ENCODE measurements around the gene GPRC5B.

Gene GPRC5B

DNA sequence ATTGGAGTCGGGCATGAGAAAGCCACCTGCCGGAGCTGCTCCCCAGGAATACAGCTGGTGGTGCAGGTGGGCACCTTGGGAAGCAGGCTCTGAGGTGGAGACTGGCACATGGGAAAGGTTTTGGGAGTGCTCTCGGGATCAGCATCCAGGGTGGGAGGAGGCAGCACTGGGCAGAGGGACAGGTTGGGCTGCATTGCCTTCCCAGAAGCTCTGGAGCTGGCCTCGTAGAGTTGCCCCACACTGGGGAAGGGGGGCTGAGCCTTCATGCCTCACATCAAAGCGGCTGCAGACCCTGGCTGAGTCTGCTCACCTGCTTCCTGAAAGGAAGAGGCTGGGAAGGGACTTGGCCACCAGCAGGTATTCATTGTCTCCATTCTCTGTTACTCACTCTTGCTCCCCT is 13.5 kb upstream of the GPRC5B start:
- no peak for DNase-seq (ENCODE audit: low read depth)

GRCh38 chr16:19896951-19897350 is 12.3 kb upstream of the GPRC5B start:
- DNase-seq (ENCODE audit: low read depth): no peak

DNA sequence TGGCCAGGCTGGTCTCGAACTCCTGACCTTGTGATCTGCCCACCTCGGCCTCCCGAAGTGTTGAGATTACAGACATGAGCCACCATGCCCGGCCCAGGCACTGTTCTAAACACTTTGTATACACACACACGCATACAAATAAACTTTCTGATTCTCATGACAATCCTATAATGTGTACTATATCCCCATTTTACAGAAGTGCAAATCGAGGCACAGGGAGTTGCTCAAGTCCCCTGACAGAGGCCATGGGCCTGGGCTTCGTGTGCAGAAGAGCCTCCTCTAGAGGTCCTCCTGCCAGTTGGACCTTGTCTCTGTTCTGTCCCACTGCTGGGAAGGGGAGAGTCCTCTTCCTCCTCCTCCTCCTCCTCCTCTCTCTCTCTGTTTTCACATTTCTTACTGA is 9.9 kb upstream of the GPRC5B start:
- no peak for DNase-seq (ENCODE audit: low read depth)

GRCh38 chr16:19892902-19893301 is 8.3 kb upstream of the GPRC5B start:
- no peak for DNase-seq (ENCODE audit: low read depth)

GRCh38 chr16:19890901-19891300 is 6.3 kb upstream of the GPRC5B start:
- DNase-seq (ENCODE audit: low read depth): no peak

DNA sequence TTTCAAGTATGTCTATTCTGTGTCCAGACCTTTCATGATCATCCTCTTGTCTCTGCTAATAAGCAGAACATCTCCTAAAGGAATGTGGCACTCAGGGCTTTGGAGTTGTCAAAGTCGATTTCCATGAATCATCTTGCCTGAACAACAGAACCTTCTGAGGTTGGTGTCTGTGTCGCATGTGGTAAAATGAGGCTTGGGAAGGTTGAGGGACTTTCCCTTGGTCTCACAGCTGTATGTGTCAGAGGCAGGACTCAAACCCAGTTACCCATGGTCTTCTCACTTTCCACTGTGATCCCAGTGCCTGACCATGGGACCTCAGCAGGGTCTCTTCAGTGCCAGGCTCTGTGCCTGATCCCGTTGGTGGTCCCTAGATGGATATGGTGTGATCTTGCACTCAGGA is 4.2 kb upstream of the GPRC5B start:
- DNase-seq (ENCODE audit: low read depth): no peak

GRCh38 chr16:19886073-19886941 is 1.7 kb upstream of the GPRC5B start:
- DNase-seq (ENCODE audit: low read depth): peak; percentile 39

DNA sequence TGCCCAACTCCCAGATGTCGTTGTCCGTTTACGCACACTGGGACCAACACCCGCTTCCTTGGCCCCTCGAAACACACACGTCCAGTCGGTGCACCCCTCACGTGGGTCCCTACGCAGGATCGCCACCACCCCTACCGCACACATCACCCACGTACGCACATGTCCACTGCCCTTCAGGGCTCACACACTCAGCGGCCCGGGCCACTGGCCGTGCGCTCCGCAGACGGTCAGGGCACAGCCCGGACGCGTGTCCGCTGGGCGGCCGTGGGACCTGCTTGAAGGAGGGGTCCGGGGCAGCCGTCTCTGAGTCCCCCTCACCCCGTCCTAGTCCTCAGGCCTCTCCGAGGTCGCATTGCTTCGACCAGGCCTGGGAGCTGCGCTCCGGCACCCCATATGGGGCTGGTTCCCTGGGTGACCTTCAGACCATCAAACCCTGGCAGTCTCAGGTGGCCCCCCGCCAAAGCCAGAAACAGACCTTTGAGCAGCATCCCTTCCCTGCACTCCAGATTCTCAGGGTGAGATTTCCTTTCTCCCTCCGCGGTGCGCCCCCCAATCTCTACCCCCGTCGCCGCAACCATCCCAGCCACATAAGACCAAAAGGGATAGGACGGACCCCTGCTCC is 914 bp upstream of the GPRC5B start:
- DNase-seq (ENCODE audit: low read depth): no peak

DNA sequence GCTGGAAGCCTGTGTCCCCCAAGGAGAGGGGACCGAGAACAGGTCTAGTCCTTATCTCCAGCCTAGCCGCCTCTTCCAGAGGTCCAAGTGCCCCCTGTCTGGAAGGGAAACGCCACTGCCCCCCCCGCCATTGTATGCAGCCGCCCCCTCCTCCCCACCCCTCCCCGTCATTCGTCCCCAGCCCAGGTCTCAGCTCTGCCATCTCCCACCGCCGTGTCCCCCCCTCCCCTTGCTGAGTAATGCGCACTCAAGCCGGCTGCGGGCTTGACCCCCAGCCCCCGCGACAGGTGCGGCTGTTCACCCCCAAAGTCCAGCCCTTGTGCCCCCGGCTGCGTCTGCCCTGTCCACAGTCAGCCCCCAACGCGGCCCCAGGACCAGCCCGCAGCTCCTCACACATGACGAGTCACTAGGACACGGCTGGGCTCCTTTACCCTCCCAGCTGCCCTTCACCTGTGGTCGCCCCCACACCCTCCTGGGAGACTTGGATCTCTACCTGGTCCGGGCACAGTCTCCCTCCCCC is 622 bp downstream of the GPRC5B start:
- no peak for DNase-seq (ENCODE audit: low read depth)

- DNase-seq (ENCODE audit: low read depth): no peak
Observed at GRCh38 chr16:19883296-19883965, 1.2 kb downstream of the GPRC5B start.

GRCh38 chr16:19882646-19883045 is 2.0 kb downstream of the GPRC5B start:
- DNase-seq (ENCODE audit: low read depth): no peak

GRCh38 chr16:19882186-19882585 is 2.5 kb downstream of the GPRC5B start:
- no peak for DNase-seq (ENCODE audit: low read depth)

GRCh38 chr16:19881783-19882182 is 2.9 kb downstream of the GPRC5B start:
- no peak for DNase-seq (ENCODE audit: low read depth)

- DNase-seq (ENCODE audit: low read depth): no peak
Observed at GRCh38 chr16:19881028-19881427, 3.6 kb downstream of the GPRC5B start.

GRCh38 chr16:19879241-19879792 is 5.3 kb downstream of the GPRC5B start:
- DNase-seq (ENCODE audit: low read depth): no peak

DNA sequence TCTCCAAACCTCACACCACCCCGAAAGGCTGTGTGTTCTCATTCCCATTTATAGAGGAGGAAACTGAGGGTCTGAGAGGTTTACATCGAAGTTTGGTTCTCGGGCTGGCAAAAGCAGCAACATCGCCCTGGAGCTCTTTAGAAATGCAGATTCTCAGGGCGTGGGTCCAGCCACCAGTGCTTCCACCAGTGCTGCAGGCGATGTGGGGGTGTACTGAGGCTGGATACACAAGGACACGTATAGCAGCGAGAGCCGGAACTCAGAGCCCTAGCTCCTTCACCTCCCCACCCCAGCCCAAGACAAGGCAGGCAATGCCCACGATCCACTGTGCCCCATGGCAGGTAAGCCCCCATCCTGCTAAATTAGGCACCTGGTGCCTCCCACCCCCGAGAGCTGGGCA is 5.9 kb downstream of the GPRC5B start:
- DNase-seq (ENCODE audit: low read depth): no peak

- no peak for DNase-seq (ENCODE audit: low read depth)
Observed at GRCh38 chr16:19876501-19877059, 8.1 kb downstream of the GPRC5B start.

DNA sequence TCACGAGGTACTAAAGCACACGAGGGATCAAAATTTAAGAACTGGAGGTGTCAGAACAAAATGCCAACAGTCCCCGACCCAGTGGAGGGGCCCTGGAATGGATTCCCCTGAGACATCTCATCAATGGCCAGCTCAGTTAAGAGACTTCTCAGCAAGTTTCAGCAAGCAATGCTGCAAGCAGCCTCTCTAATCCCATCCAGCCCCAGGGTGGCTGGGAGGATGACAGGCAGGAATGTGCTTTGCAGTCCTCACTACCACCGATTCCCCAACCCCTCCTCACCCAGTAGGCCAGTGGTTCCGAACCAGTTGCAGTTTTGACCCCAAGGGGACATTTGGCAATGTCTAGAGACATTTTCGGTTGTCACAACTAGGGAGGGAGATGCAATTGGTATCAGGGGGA is 8.7 kb downstream of the GPRC5B start:
- no peak for DNase-seq (ENCODE audit: low read depth)

GRCh38 chr16:19874851-19875546 is 9.6 kb downstream of the GPRC5B start:
- no peak for DNase-seq (ENCODE audit: low read depth)

- DNase-seq (ENCODE audit: low read depth): no peak
Observed at GRCh38 chr16:19874026-19874425, 10.6 kb downstream of the GPRC5B start.

DNA sequence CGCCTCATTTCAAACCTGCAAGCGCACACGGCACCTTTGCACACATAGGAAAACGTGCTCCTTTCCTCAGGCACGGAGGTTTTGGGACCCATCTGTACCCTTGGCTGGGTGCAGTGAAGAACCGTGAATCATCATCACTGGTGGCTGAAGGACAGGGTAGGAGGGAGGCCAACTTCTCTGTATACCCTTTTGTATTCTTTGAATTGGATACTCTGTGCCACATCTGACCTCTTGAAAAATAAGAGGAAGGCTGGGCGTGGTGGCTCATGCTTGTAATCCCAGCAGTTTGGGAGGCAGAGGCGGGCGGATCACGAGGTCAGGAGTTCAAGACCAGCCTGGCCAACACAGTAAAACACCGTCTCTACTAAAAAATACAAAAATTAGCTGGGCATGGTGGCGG is 11.7 kb downstream of the GPRC5B start:
- DNase-seq (ENCODE audit: low read depth): no peak

All from GM04504 (cell line).